ENCODE data around the gene VPS9D1. TPM values are rescaled to one million over a fixed set of nuclear protein-coding genes. Genes with fewer than 3 reads are reported as not detected.

Gene VPS9D1
- total and polyA plus RNA-seq, 2 of the 4 experiments (the other 2 are of a cell fraction) = 1.8 to 20.3 TPM

DNA sequence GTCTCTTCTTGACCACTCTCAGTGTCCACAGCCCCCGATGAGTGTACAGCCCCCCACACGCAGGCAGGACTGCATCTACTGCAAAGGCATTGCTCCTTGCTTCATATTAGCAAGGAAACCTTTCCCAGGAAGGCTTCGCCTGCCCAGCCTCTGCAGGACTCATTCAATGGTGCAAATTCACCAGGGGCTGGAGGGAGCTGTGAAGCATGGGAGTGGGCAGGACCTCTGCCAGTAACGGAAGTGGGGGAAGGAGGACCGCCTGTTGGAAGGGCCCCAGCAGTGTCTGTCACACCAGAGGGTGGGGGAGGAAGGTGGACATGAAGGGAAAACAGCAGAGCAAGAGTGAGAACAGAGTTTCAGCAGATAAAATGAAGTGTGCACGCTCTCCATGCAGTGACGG is 60.6 kb downstream of the VPS9D1 start:
- Histone ChIP-seq H4K5ac (ENCODE audit: low read depth, low read length) (no peak overlapping the region), H2BK5ac (ENCODE audit: low read depth, low read length, poor library complexity, severe bottlenecking) (no peak overlapping the region), H3K4me1 (ENCODE audit: control insufficient read depth, insufficient read depth, low read length) (peaks cover 7% of the 10 kb centered on the region), H3K14ac (replicated peaks; ENCODE audit: low read depth, low read length) (no peak overlapping the region), H3K27ac (ENCODE audit: insufficient read depth, low read length) (no peak overlapping the region), H3K4me2 (ENCODE audit: low read depth, low read length) (no peak overlapping the region), H3K9me1 (ENCODE audit: insufficient read depth, low read length) (peaks cover 7% of the 10 kb centered on the region; the same call in 1 of the 2 replicates), H3K9me3 (ENCODE audit: control insufficient read depth, insufficient read depth, low read length) (no peaks in the 10 kb centered on the region), H2AFZ (replicated peaks; ENCODE audit: low read length, poor library complexity) (no peak overlapping the region), H3K23ac (ENCODE audit: low read depth, low read length) (no peak overlapping the region), H4K8ac (ENCODE audit: low read depth in 2 of 2, low read length in 2 of 2) (no peak overlapping the region), H4K91ac (ENCODE audit: insufficient read depth, low read depth, low read length) (no peak overlapping the region), H3K4me3 (ENCODE audit: insufficient read depth, low read depth, low read length) (no peak overlapping the region), H3K27me3 (ENCODE audit: control insufficient read depth, insufficient read depth, low read length) (no peaks in the 10 kb centered on the region), H3K9ac (ENCODE audit: low read depth, low read length) (no peak overlapping the region), H2AK5ac (ENCODE audit: low read depth, low read length) (no peak overlapping the region), H3K18ac (ENCODE audit: low read depth, low read length) (no peak overlapping the region), H2BK15ac (ENCODE audit: low read depth, low read length) (no peak overlapping the region), H3K4ac (ENCODE audit: low read depth, low read length) (no peak overlapping the region), H3K79me1 (ENCODE audit: low read depth in 1 of 2, low read length in 2 of 2) (peaks cover 15 to 44% of the 10 kb centered on the region in 2 experiments), H2BK20ac (ENCODE audit: low read depth, low read length) (no peak overlapping the region), H2AK9ac (replicated peaks; ENCODE audit: low read depth, low read length, poor library complexity) (no peak overlapping the region), H3K56ac (ENCODE audit: extremely low read depth, insufficient read depth, low read length) (no peak overlapping the region), H4K20me1 (ENCODE audit: insufficient read depth, low read length) (peaks cover 9% of the 10 kb centered on the region), H2BK120ac (ENCODE audit: low read depth, low read length) (no peak overlapping the region), H3K36me3 (ENCODE audit: control insufficient read depth, insufficient read depth, low read length) (peaks cover 16% of the 10 kb centered on the region)
- no peak for ATAC-seq (ENCODE audit: low read depth)
- DNase-seq = no peak
- CTCF ChIA-PET = no interaction called here
- POLR2A ChIA-PET (ENCODE audit: unreplicated experiment) = no interaction called here
- in situ Hi-C loops (cut with MboI; ENCODE audit: low sequenced_read_pairs) = no loop called here
- 82% methylated on average over 7 of the region's 7 CpGs; no CpG with 5 or more reads in 1 of the 2 experiments for WGBS, 2 experiments (ENCODE audit: extremely low coverage in 2 of 2, insufficient read length in 1 of 2)
- TF ChIP-seq BHLHE40 (IDR thresholded peaks at IDR 0.05; ENCODE audit: low read depth, low read length) = no peak
- TF ChIP-seq, protein P1, sequence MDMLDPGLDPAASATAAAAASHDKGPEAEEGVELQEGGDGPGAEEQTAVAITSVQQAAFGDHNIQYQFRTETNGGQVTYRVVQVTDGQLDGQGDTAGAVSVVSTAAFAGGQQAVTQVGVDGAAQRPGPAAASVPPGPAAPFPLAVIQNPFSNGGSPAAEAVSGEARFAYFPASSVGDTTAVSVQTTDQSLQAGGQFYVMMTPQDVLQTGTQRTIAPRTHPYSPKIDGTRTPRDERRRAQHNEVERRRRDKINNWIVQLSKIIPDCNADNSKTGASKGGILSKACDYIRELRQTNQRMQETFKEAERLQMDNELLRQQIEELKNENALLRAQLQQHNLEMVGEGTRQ (IDR thresholded peaks at IDR 0.05; ENCODE audit: low read depth, low read length) = no peak
- TF ChIP-seq, protein P2, sequence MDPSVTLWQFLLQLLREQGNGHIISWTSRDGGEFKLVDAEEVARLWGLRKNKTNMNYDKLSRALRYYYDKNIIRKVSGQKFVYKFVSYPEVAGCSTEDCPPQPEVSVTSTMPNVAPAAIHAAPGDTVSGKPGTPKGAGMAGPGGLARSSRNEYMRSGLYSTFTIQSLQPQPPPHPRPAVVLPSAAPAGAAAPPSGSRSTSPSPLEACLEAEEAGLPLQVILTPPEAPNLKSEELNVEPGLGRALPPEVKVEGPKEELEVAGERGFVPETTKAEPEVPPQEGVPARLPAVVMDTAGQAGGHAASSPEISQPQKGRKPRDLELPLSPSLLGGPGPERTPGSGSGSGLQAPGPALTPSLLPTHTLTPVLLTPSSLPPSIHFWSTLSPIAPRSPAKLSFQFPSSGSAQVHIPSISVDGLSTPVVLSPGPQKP (IDR thresholded peaks at IDR 0.05; ENCODE audit: borderline replicate concordance, low read depth, low read length) = no peak
- no peak for TF ChIP-seq MAZ (IDR thresholded peaks at IDR 0.05; ENCODE audit: borderline replicate concordance, low read depth, low read length)
- no peak for TF ChIP-seq MAFK (IDR thresholded peaks at IDR 0.05; ENCODE audit: low read depth, low read length)
- TF ChIP-seq, protein P3, sequence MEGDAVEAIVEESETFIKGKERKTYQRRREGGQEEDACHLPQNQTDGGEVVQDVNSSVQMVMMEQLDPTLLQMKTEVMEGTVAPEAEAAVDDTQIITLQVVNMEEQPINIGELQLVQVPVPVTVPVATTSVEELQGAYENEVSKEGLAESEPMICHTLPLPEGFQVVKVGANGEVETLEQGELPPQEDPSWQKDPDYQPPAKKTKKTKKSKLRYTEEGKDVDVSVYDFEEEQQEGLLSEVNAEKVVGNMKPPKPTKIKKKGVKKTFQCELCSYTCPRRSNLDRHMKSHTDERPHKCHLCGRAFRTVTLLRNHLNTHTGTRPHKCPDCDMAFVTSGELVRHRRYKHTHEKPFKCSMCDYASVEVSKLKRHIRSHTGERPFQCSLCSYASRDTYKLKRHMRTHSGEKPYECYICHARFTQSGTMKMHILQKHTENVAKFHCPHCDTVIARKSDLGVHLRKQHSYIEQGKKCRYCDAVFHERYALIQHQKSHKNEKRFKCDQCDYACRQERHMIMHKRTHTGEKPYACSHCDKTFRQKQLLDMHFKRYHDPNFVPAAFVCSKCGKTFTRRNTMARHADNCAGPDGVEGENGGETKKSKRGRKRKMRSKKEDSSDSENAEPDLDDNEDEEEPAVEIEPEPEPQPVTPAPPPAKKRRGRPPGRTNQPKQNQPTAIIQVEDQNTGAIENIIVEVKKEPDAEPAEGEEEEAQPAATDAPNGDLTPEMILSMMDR (conservative IDR thresholded peaks at IDR 0.05; ENCODE audit: low read depth, low read length) = no peak
- TF ChIP-seq CEBPB (IDR thresholded peaks at IDR 0.05; ENCODE audit: low read depth, low read length) = no peak
- no peak for TF ChIP-seq RCOR1 (IDR thresholded peaks at IDR 0.05; ENCODE audit: insufficient replicate concordance, low read length)
- TF ChIP-seq RFX5 (IDR thresholded peaks at IDR 0.05; ENCODE audit: low read depth, low read length) = no peak
- TF ChIP-seq POLR2A (IDR thresholded peaks at IDR 0.05; ENCODE audit: low read depth, low read length) = no peak
- no peak for TF ChIP-seq SMC3 (IDR thresholded peaks at IDR 0.05; ENCODE audit: low read depth, low read length)
- TF ChIP-seq RAD21 (IDR thresholded peaks at IDR 0.05; ENCODE audit: low read length) = no peak
- TF ChIP-seq CHD1 (IDR thresholded peaks at IDR 0.05; ENCODE audit: low read depth, low read length) = no peak
- TF ChIP-seq FOS (IDR thresholded peaks at IDR 0.05; ENCODE audit: low read depth, low read length) = no peak
- no peak for TF ChIP-seq NFE2L2 (IDR thresholded peaks at IDR 0.05; ENCODE audit: low read depth, low read length)
- intact Hi-C loops (cut with micrococcal nuclease) = no loop called here
- dilution Hi-C loops (cut with HindIII; ENCODE audit: low sequenced_read_pairs, unreplicated experiment) = no loop called here
- no TSS peak for BruUV-seq (replicated peaks)

Data from IMR-90 (cell line).